Gastrocnemius medialis (tissue), 4 donors: ENCODE results near the gene C17orf78.

Source experiments
- POLR2A ChIP-seq, 2 donors: fragments of 450-650 bp; IDR thresholded peaks; one replicate each; pipeline ENCODE4 v1.6.1; 2017; ENCODE audit warnings: antibody characterized with exemption in 2 of 2, mild to moderate bottlenecking in 2 of 2, moderate library complexity in 2 of 2
- TF ChIP-seq, protein P1 (sequence below), 5 experiments: fragments of 450-650 bp in 3 of 5; fragments of 200-600 bp in 2 of 5; sonication (generic) in 2 of 5; IDR thresholded peaks in 4 of 5; conservative IDR thresholded peaks in 1 of 5; 1 replicate in 4 of 5; 2 replicates in 1 of 5; pipeline ENCODE4 v1.5.1; 2016 to 2019; ENCODE audit warnings: antibody characterized with exemption in 5 of 5, mild to moderate bottlenecking in 3 of 5, moderate library complexity in 3 of 5

DNA sequence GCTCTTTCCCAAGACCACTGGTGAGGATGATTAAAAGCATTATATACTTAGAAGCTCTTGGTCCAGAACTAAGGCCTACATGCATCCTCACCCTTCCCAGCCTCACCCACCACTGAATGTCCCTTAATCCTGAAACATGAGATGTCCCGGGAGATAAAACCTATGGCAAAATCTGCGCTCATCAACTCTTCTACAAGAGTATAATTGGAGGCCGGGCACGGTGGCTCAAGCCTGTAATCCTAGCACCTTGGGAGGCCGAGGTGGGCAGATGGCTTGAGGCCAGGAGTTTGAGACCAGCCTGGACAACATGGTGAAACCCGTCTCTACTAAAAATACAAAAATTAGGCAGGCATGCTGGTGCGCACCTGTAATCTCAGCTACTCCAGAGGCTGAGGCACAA, 17.6 kb downstream of the C17orf78 start:
- TF ChIP-seq, protein P1, sequence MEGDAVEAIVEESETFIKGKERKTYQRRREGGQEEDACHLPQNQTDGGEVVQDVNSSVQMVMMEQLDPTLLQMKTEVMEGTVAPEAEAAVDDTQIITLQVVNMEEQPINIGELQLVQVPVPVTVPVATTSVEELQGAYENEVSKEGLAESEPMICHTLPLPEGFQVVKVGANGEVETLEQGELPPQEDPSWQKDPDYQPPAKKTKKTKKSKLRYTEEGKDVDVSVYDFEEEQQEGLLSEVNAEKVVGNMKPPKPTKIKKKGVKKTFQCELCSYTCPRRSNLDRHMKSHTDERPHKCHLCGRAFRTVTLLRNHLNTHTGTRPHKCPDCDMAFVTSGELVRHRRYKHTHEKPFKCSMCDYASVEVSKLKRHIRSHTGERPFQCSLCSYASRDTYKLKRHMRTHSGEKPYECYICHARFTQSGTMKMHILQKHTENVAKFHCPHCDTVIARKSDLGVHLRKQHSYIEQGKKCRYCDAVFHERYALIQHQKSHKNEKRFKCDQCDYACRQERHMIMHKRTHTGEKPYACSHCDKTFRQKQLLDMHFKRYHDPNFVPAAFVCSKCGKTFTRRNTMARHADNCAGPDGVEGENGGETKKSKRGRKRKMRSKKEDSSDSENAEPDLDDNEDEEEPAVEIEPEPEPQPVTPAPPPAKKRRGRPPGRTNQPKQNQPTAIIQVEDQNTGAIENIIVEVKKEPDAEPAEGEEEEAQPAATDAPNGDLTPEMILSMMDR (IDR thresholded peaks at IDR 0.05 in 4 of 5, conservative IDR thresholded peaks at IDR 0.05 in 1 of 5): no peak
- TF ChIP-seq POLR2A (IDR thresholded peaks at IDR 0.05): no peak
